GM13976 (cell line): ENCODE results near the gene GLRA2.
"Not testable (repeated sequence)": the region's sequence is repeated elsewhere in the genome, so short reads cannot be mapped to it uniquely, and the experiment has no call there.

ENCODE experiments used
- DNase-seq: peaks from one replicate; pipeline ENCODE4 v3.0.0; 2012; ENCODE audit warnings: low spot score
- CTCF ChIP-seq: IDR thresholded peaks from 2 replicates; pipeline ENCODE4 v1.5.1; 2012; ENCODE audit warnings: borderline replicate concordance, mild to moderate bottlenecking; ENCODE audit not compliant: insufficient read depth; ENCODE audit errors: extremely low read depth, missing control alignments, control extremely low read depth
- in situ Hi-C: fragments of 300-500 bp; cut with MboI; formaldehyde crosslinking; loops from one replicate; pipeline ENCODE4 v1.12.0; 2022; ENCODE audit warnings: low sequenced_read_pairs, mixed read lengths, inconsistent platforms; ENCODE audit not compliant: unreplicated experiment

GLRA2 gene

GRCh38 chrX:14590216-14590615 lies 60.9 kb downstream of the GLRA2 start:
- TF ChIP-seq CTCF = no peak
- DNase-seq = no peak
- in situ Hi-C loops = no loop called here

- no peak for TF ChIP-seq CTCF
- no peak for DNase-seq
- in situ Hi-C loops = no loop called here
These were observed 61.5 kb downstream of the GLRA2 start for GRCh38 chrX:14590693-14591424.

- in situ Hi-C loops = no loop called here
- no peak for DNase-seq
- TF ChIP-seq CTCF = no peak
These were observed 62.6 kb downstream of the GLRA2 start for GRCh38 chrX:14591976-14592375.

GRCh38 chrX:14594521-14594920 lies 65.2 kb downstream of the GLRA2 start:
- in situ Hi-C loops = no loop called here
- TF ChIP-seq CTCF = no peak
- no peak for DNase-seq

DNA sequence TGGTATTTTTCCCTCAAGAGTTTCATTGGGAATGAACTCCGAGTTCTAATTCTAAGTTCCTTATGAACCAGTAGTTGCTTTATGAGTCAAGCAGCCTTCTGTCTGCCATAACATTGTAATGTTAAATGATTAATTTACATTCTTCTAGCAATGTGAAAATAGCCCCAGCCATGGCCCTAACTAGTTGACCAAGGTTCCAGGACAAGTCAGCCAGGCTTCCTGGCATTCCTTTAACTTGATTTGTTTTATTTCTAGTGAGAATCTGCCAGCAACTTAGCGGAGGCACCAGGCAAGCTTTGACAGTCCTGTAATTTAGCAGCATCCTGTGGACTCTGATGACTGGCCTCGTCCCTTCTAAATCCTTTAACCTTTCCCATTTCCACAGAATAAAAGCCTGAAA lies 69.0 kb downstream of the GLRA2 start:
- in situ Hi-C loops = no loop called here
- no peak for TF ChIP-seq CTCF
- DNase-seq = no peak

DNA sequence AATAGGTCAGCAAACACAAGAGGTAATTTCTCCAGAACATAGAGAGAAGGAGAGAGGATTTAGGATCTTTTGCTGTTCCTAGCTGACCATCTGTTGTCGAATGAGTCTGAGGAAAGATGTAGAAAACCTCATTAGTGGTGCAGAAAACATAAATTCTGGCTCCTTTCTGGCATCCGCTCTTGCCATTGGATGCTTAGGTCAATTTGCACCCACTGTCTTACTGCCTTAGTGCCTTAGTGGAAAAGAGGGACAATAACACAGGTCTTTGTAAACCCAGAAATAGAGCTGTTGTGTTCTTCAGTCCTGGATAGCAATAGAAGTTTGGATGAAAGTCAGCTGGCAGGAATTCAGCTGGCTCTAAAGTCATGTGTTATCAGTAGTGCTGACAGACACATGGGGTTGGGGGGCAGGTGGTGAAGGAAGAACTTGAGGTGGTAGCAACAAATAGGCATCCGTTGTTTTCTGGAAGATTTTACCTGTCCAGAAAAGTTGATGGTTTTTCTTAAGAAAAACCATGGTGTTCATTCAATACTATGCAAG lies 78.2 kb downstream of the GLRA2 start:
- DNase-seq = no peak
- in situ Hi-C loops = no loop called here
- no peak for TF ChIP-seq CTCF

DNA sequence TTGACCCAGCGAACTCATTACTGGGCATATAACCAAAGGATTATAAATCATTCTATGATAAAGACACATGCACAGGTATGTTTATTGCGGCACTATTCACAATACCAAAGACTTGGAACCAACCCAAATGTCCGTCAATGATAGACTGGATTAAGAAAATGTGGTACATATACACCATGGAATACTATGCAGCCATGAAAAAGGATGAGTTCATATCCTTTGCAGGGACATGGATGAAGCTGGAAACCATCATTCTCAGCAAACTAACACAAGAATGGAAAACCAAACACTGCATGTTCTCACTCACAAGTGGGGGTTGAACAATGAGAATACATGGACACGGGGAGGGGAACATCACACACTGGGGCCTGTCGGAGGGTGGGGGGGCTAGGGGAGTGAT lies 83.1 kb downstream of the GLRA2 start:
- in situ Hi-C loops, DNase-seq: not testable (repeated sequence)
